Lung (tissue), 12 donors: ENCODE measurements around the gene HIGD2A. TPM values are rescaled to one million over a fixed set of nuclear protein-coding genes. Genes with fewer than 3 reads are reported as not detected.

Experiments used
- ATAC-seq: fragments of 200-7000 bp; cut with Tn5 transposase; one replicate; pipeline ENCODE4 v1.9.1; 2020; ENCODE audit warnings: moderate number of reproducible peaks; ENCODE audit not compliant: insufficient read depth, low FRiP score
- DNase-seq, 3 donors: peaks; one replicate each; pipeline ENCODE4 v3.0.0-alpha.2; 2013 to 2017
- H3K27ac ChIP-seq, 2 donors: one replicate each; pipeline ENCODE4 v1.5.1; 2013; ENCODE audit warnings: mild to moderate bottlenecking in 2 of 2, moderate library complexity in 2 of 2, control low read depth in 1 of 2, inconsistent platforms in 1 of 2, low read depth in 1 of 2, low read length in 1 of 2
- H3K27me3 ChIP-seq, 3 donors: one replicate each; pipeline ENCODE4 v1.5.1; 2013; ENCODE audit warnings: low read length in 2 of 3; ENCODE audit not compliant: control insufficient read depth in 3 of 3, insufficient read depth in 3 of 3
- H3K36me3 ChIP-seq, 4 donors: one replicate each; pipeline ENCODE4 v1.5.1; 2013; ENCODE audit warnings: low read length in 4 of 4, mild to moderate bottlenecking in 1 of 4, moderate library complexity in 1 of 4; ENCODE audit not compliant: control insufficient read depth in 4 of 4, insufficient read depth in 4 of 4
- H3K4me1 ChIP-seq, 5 donors: one replicate each; pipeline ENCODE4 v1.5.1; 2013; ENCODE audit warnings: low read length in 5 of 5, mild to moderate bottlenecking in 2 of 5, moderate library complexity in 1 of 5; ENCODE audit not compliant: control insufficient read depth in 5 of 5, insufficient read depth in 5 of 5
- H3K4me3 ChIP-seq: one replicate; pipeline ENCODE4 v1.5.1; 2013; ENCODE audit warnings: mild to moderate bottlenecking, control low read depth, moderate library complexity
- H3K9ac ChIP-seq, 2 donors: one replicate each; pipeline ENCODE4 v1.5.1; 2013; ENCODE audit warnings: low read length in 2 of 2, control low read depth in 1 of 2; ENCODE audit not compliant: insufficient read depth in 1 of 2
- H3K9me3 ChIP-seq, 4 donors: one replicate each; pipeline ENCODE4 v1.5.1; 2013; ENCODE audit warnings: low read length in 3 of 4, mild to moderate bottlenecking in 1 of 4, moderate library complexity in 1 of 4; ENCODE audit not compliant: control insufficient read depth in 4 of 4, insufficient read depth in 3 of 4
- CTCF ChIP-seq: IDR thresholded peaks from 2 replicates; pipeline ENCODE4 v1.5.1; 2012; ENCODE audit warnings: mild to moderate bottlenecking; ENCODE audit errors: control extremely low read depth, extremely low read depth
- whole genome bisulfite sequencing, 2 donors: extraction: QIAGEN DNeasy Blood & Tissue Kit; methylation state at CpG; one replicate each; pipeline ENCODE4 v1.1.7; 2013; 5-methylcytosine and 5-hydroxymethylcytosine counted together
- polyA plus RNA-seq, 2 donors: library from polyadenylated mRNA; stranded (reverse); fragments of 200-250 nt; gene quantifications; one replicate each; pipeline ENCODE4 v1.2.1, GENCODE V29; 2013
- total RNA-seq, 2 donors: library from RNA; depleted of rRNA in 1 of 2; stranded (reverse); fragments of >200 nt in 1 of 2; gene quantifications; one replicate each; pipeline ENCODE4 v1.2.1, GENCODE V29; 2014 to 2021
- donor health status: control.
- donor health status: control.
- donor health status: Bipolar disorder and iron deficiency.
- donor health status: healthy.
- donor health status: DM: yes; HTN: yes; CAD: no.

Gene HIGD2A
- total and polyA plus RNA-seq, 4 donors: 71.2 to 190 (median 108) TPM

GRCh38 chr5:176383248-176383905, 5.2 kb upstream of the HIGD2A start:
- Histone ChIP-seq H3K4me3 (no peak overlapping the region), H3K27me3 (no peaks in the 10 kb centered on the region), H3K36me3 (peaks cover 13 to 31% (median 15%) of the 10 kb centered on the region in 4 donors), H3K9me3 (no peaks in the 10 kb centered on the region), H3K27ac (no peak overlapping the region), H3K9ac (no peak overlapping the region), H3K4me1 (peaks cover 0 to 13% (median 5%) of the 10 kb centered on the region in 5 donors)
- ATAC-seq (no peak), DNase-seq (no peak)
- 85 to 93% methylated on average over 15 of the region's 15 CpGs for WGBS, 2 donors
- TF ChIP-seq CTCF: no peak

- H3K4me3 ChIP-seq: no peak overlapping the region
- no peak for TF ChIP-seq CTCF
- peaks cover 0 to 13% (median 5%) of the 10 kb centered on the region in 5 donors for H3K4me1 ChIP-seq
- no peaks in the 10 kb centered on the region for H3K9me3 ChIP-seq
- ATAC-seq: no peak
- peaks cover 12 to 31% (median 15%) of the 10 kb centered on the region in 4 donors for H3K36me3 ChIP-seq
- no peak overlapping the region for H3K27ac ChIP-seq
- no peaks in the 10 kb centered on the region for H3K27me3 ChIP-seq
- no peak for DNase-seq
- no peak overlapping the region for H3K9ac ChIP-seq
- WGBS, 2 donors: 54 to 81% methylated on average over 9 of the region's 9 CpGs
These were observed 4.6 kb upstream of the HIGD2A start for GRCh38 chr5:176383961-176384360.

- DNase-seq: no peak
- H3K27ac ChIP-seq: no peak overlapping the region
- H3K9me3 ChIP-seq: no peaks in the 10 kb centered on the region
- peaks cover 0 to 13% (median 5%) of the 10 kb centered on the region in 5 donors for H3K4me1 ChIP-seq
- no peak overlapping the region for H3K9ac ChIP-seq
- H3K4me3 ChIP-seq: no peak overlapping the region
- WGBS, 2 donors: 87 to 94% methylated on average over 8 of the region's 8 CpGs
- H3K27me3 ChIP-seq: no peaks in the 10 kb centered on the region
- peaks cover 12 to 31% (median 15%) of the 10 kb centered on the region in 4 donors for H3K36me3 ChIP-seq
- ATAC-seq: no peak
- TF ChIP-seq CTCF: no peak
These were observed 4.1 kb upstream of the HIGD2A start for GRCh38 chr5:176384366-176384930.
